HCT116 (cell line): ENCODE measurements around the gene VHLL. TPM values are rescaled to one million over a fixed set of nuclear protein-coding genes. Genes with fewer than 3 reads are reported as not detected.

Source experiments
- ATAC-seq: fragments of 200-7000 bp; cut with Tn5 transposase; 2 replicates; pipeline ENCODE4 v1.9.1; 2020; ENCODE audit warnings: mild to moderate bottlenecking, moderate library complexity
- BruUV-seq: library from RNA; stranded (reverse); fragments of 400-500 nt; replicated peaks from 2 replicates; lab custom pipeline; 2021; lab: Mats Ljungman, UMichigan
- CTCF ChIA-PET: fragments of 300-600 bp; sonication (Branson Sonifier 250); formaldehyde crosslinking; loops from one replicate; lab custom pipeline; 2021; ENCODE audit warnings: antibody characterized with exemption; lab: Charles Lee
- POLR2A ChIA-PET: fragments of 300-600, 350-600 bp; sonication (Branson Sonifier 250); formaldehyde crosslinking; loops from one replicate; lab custom pipeline; 2021; ENCODE audit warnings: antibody characterized with exemption; lab: Charles Lee
- RAD21 ChIA-PET, 2 experiments: fragments of 300-600 bp; sonication (Branson Sonifier 250); formaldehyde crosslinking; loops; one replicate each; lab custom pipeline; 2023; ENCODE audit warnings: low total read pairs in 2 of 2; ENCODE audit not compliant: uncharacterized antibody in 2 of 2, unreplicated experiment in 2 of 2, low non-redundant PET in 1 of 2; lab: Charles Lee
- DNase-seq: peaks from one replicate; pipeline ENCODE4 v3.0.0-alpha.2; 2010; ENCODE audit warnings: low read depth, low spot score
- H2AFZ ChIP-seq: fragments of 200-600 bp; shearing (Covaris generic), sonication (generic); 2 replicates; pipeline ENCODE4 v1.6.1; 2017; ENCODE audit warnings: low read depth, mixed run types, mixed read lengths, antibody characterized with exemption, low read length; ENCODE audit not compliant: poor library complexity, severe bottlenecking
- H3K27ac ChIP-seq: 2 replicates; pipeline ENCODE4 v1.5.1; 2012; ENCODE audit warnings: low read depth, low read length
- H3K27me3 ChIP-seq: fragments of 200-600 bp; sonication (generic); 2 replicates; pipeline ENCODE4 v1.6.1; 2016; ENCODE audit warnings: mixed run types, low read length, mixed read lengths; ENCODE audit not compliant: insufficient read depth
- H3K36me3 ChIP-seq, 2 experiments: fragments of 200-500 bp in 1 of 2; fragments of 200-600 bp in 1 of 2; sonication (Bioruptor generic) in 1 of 2; sonication (generic) in 1 of 2; 2 replicates each; pipeline versions ENCODE4 v1.5.1 to v1.6.1; 2014 to 2016; ENCODE audit warnings: low read length in 2 of 2, inconsistent platforms in 1 of 2, mixed read lengths in 1 of 2, mixed run types in 1 of 2; ENCODE audit not compliant: insufficient read depth in 2 of 2, control insufficient read depth in 1 of 2
- H3K4me1 ChIP-seq, 2 experiments: fragments of 200-600 bp in 1 of 2; sonication (generic) in 1 of 2; 2 replicates each; pipeline versions ENCODE4 v1.5.1 to v1.6.1; 2012 to 2017; ENCODE audit warnings: low read length in 2 of 2, inconsistent platforms in 1 of 2, mild to moderate bottlenecking in 1 of 2, mixed read lengths in 1 of 2, mixed run types in 1 of 2, moderate library complexity in 1 of 2; ENCODE audit not compliant: insufficient read depth in 2 of 2, control insufficient read depth in 1 of 2
- H3K4me2 ChIP-seq: fragments of 200-600 bp; sonication (generic); 2 replicates; pipeline ENCODE4 v1.6.1; 2017; ENCODE audit warnings: mixed run types, low read length, mixed read lengths
- H3K4me3 ChIP-seq, 2 experiments: fragments of 200-600 bp in 1 of 2; sonication (generic) in 1 of 2; replicated peaks in 1 of 2; 2 replicates each; pipeline ENCODE4 v1.5.1; 2011 to 2016; ENCODE audit warnings: low read length in 2 of 2, control low read depth in 1 of 2, low read depth in 1 of 2, mild to moderate bottlenecking in 1 of 2, mixed read lengths in 1 of 2, mixed run types in 1 of 2
- H3K79me2 ChIP-seq: fragments of 200-600 bp; sonication (generic); 2 replicates; pipeline ENCODE4 v1.6.1; 2017; ENCODE audit warnings: mild to moderate bottlenecking, mixed run types, low read length, moderate library complexity, mixed read lengths; ENCODE audit not compliant: insufficient read depth
- H3K9ac ChIP-seq: fragments of 200-600 bp; sonication (generic); 2 replicates; pipeline ENCODE4 v1.6.1; 2016; ENCODE audit warnings: low read length, mixed read lengths
- H3K9me2 ChIP-seq: fragments of 200-600 bp; sonication (generic), shearing (Covaris generic); 2 replicates; pipeline ENCODE4 v1.6.1; 2017; ENCODE audit warnings: mixed run types, mild to moderate bottlenecking, moderate library complexity; ENCODE audit not compliant: insufficient read depth
- H3K9me3 ChIP-seq, 2 experiments: fragments of 200-500 bp in 1 of 2; fragments of 200-600 bp in 1 of 2; sonication (Bioruptor generic) in 1 of 2; sonication (generic) in 1 of 2; 2 replicates each; pipeline ENCODE4 v1.6.1; 2014 to 2017; ENCODE audit warnings: low read length in 2 of 2, mixed read lengths in 2 of 2, inconsistent platforms in 1 of 2, low read depth in 1 of 2, mild to moderate bottlenecking in 1 of 2, mixed run types in 1 of 2, moderate library complexity in 1 of 2; ENCODE audit not compliant: control insufficient read depth in 1 of 2, insufficient read depth in 1 of 2
- H4K20me1 ChIP-seq: fragments of 200-600 bp; sonication (generic), shearing (Covaris generic); 2 replicates; pipeline ENCODE4 v1.6.1; 2017; ENCODE audit warnings: mixed run types, mild to moderate bottlenecking, moderate library complexity; ENCODE audit not compliant: insufficient read depth
- EGR1 ChIP-seq: IDR thresholded peaks from 2 replicates; pipeline ENCODE4 v1.6.1; 2012; ENCODE audit warnings: low read depth
- EZH2 ChIP-seq: fragments of 200-600 bp; sonication (generic); IDR thresholded peaks from 2 replicates; pipeline ENCODE4 v1.6.1; 2017; ENCODE audit warnings: antibody characterized with exemption, mixed run types
- FOSL1 ChIP-seq: IDR thresholded peaks from 2 replicates; pipeline ENCODE4 v1.6.1; 2012; ENCODE audit warnings: low read depth
- JUND ChIP-seq: IDR thresholded peaks from 2 replicates; pipeline ENCODE4 v1.6.1; 2012
- RAD21 ChIP-seq: IDR thresholded peaks from 2 replicates; pipeline ENCODE4 v1.6.1; 2012; ENCODE audit warnings: low read depth, mild to moderate bottlenecking
- SIN3A ChIP-seq: IDR thresholded peaks from 2 replicates; pipeline ENCODE4 v1.6.1; 2012; ENCODE audit warnings: low read depth
- SRF ChIP-seq: IDR thresholded peaks from 2 replicates; pipeline ENCODE4 v1.6.1; 2012; ENCODE audit warnings: low read depth
- TCF7L2 ChIP-seq: IDR thresholded peaks from 2 replicates; pipeline ENCODE4 v1.7.0; 2011; ENCODE audit warnings: borderline replicate concordance, inconsistent platforms; ENCODE audit not compliant: insufficient read depth, insufficient read length; ENCODE audit errors: extremely low read depth
- YY1 ChIP-seq: IDR thresholded peaks from 2 replicates; pipeline ENCODE4 v1.6.1; 2011; ENCODE audit warnings: low read length, low read depth, moderate library complexity, mild to moderate bottlenecking; ENCODE audit not compliant: insufficient replicate concordance; ENCODE audit errors: extremely low read depth
- ZNF274 ChIP-seq: fragments of 200-500 bp; sonication (Bioruptor generic); IDR thresholded peaks from 2 replicates; pipeline ENCODE4 v1.6.1; 2014; ENCODE audit warnings: mild to moderate bottlenecking, low read depth, low read length, inconsistent platforms
- intact Hi-C: fragments of 100-400 bp; cut with micrococcal nuclease; formaldehyde crosslinking; loops from 2 replicates; pipeline ENCODE4 v1.10.0; 2022
- total RNA-seq: library from RNA; stranded (reverse); gene quantifications from one replicate; pipeline ENCODE4 v1.2.1, GENCODE V29; 2021; ENCODE audit not compliant: unreplicated experiment
- TF ChIP-seq, protein P1 (sequence below), 3 experiments: fragments of 200-600 bp in 1 of 3; sonication (generic) in 1 of 3; IDR thresholded peaks in 2 of 3; conservative IDR thresholded peaks in 1 of 3; 2 replicates each; pipeline ENCODE4 v1.5.1; 2012 to 2017; ENCODE audit warnings: low read depth in 2 of 3, low read length in 2 of 3, antibody characterized with exemption in 1 of 3, borderline replicate concordance in 1 of 3, control low read depth in 1 of 3, mild to moderate bottlenecking in 1 of 3, mixed read lengths in 1 of 3, mixed run types in 1 of 3, moderate library complexity in 1 of 3; ENCODE audit not compliant: insufficient read depth in 1 of 3
- TF ChIP-seq, protein P2 (sequence below): IDR thresholded peaks from 2 replicates; pipeline ENCODE4 v1.6.1; 2012
- TF ChIP-seq, protein P3 (sequence below): IDR thresholded peaks from 2 replicates; pipeline ENCODE4 v1.6.1; 2012

VHLL gene
- total RNA-seq, 1 experiment from 2014 or later, result not detected

DNA sequence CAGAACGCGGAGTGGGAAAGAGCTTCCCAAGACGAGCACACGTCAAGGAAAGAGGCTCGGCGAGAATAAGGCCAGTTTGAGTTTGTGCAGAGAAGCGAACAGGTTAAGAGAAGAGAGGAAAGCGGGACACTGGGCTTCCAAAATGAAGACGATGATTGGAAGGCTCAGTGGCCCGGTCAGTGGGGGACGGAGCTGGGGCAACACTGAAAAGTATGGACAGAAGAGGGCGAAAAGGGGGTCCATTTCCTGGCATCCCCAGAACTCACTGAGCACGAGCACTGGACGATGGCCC, 38.7 kb upstream of the VHLL start:
- Histone ChIP-seq H3K9me3 (no peaks in the 10 kb centered on the region), H3K4me2 (peak overlapping the region; percentile 86), H3K9ac (peak overlapping the region; percentile 91), H3K79me2 (peaks cover 52% of the 10 kb centered on the region), H4K20me1 (peaks cover 23% of the 10 kb centered on the region; the same call in 1 of the 2 replicates), H3K4me1 (peaks cover 7 to 22% of the 10 kb centered on the region in 2 experiments), H3K27ac (peak overlapping the region; percentile 78), H3K9me2 (no peaks in the 10 kb centered on the region), H3K36me3 (peaks cover 31 to 35% of the 10 kb centered on the region in 2 experiments), H3K4me3 (peak overlapping the region; percentile 75 to 98), H2AFZ (no peak overlapping the region), H3K27me3 (no peaks in the 10 kb centered on the region)
- ChIA-PET POLR2A (interaction anchor here (0.7 to 1.3 kb wide), 2 partner anchors 16 to 22 kb away, joined by 3 read pairs; no protein-coding TSS in a partner anchor), CTCF (interaction anchor here (0.9 to 1.1 kb wide), 2 partner anchors 15 to 18 kb away, joined by 3 to 4 read pairs; no protein-coding TSS in a partner anchor), RAD21 (no interaction called here)
- no peak for TF ChIP-seq TCF7L2
- peak; percentile 4; the same call in 1 of the 2 replicates for TF ChIP-seq SIN3A
- no peak for TF ChIP-seq SRF
- no peak for TF ChIP-seq ZNF274
- TF ChIP-seq JUND, result no peak
- TF ChIP-seq, protein P1, sequence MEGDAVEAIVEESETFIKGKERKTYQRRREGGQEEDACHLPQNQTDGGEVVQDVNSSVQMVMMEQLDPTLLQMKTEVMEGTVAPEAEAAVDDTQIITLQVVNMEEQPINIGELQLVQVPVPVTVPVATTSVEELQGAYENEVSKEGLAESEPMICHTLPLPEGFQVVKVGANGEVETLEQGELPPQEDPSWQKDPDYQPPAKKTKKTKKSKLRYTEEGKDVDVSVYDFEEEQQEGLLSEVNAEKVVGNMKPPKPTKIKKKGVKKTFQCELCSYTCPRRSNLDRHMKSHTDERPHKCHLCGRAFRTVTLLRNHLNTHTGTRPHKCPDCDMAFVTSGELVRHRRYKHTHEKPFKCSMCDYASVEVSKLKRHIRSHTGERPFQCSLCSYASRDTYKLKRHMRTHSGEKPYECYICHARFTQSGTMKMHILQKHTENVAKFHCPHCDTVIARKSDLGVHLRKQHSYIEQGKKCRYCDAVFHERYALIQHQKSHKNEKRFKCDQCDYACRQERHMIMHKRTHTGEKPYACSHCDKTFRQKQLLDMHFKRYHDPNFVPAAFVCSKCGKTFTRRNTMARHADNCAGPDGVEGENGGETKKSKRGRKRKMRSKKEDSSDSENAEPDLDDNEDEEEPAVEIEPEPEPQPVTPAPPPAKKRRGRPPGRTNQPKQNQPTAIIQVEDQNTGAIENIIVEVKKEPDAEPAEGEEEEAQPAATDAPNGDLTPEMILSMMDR (IDR thresholded peaks at IDR 0.05 in 2 of 3, conservative IDR thresholded peaks at IDR 0.05 in 1 of 3; ENCODE audit: borderline replicate concordance in 1 of 3, insufficient read depth in 1 of 3, low read depth in 2 of 3, low read length in 2 of 3), result 0 out of 6 replicates have a peak, but pooled peaks of 1 of the 3 experiments have one; percentile 9
- TF ChIP-seq, protein P2, sequence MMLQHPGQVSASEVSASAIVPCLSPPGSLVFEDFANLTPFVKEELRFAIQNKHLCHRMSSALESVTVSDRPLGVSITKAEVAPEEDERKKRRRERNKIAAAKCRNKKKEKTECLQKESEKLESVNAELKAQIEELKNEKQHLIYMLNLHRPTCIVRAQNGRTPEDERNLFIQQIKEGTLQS, result no peak
- no peak for TF ChIP-seq FOSL1
- no peak for TF ChIP-seq EZH2
- no peak for TF ChIP-seq EGR1
- TF ChIP-seq, protein P3, sequence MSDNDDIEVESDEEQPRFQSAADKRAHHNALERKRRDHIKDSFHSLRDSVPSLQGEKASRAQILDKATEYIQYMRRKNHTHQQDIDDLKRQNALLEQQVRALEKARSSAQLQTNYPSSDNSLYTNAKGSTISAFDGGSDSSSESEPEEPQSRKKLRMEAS, result no peak
- no peak for TF ChIP-seq YY1
- TF ChIP-seq RAD21, result no peak
- ATAC-seq (no peak), DNase-seq (no peak)
- intact Hi-C loops, result loop anchor here (2.0 kb wide), 2 partner anchors 19 to 55 kb away; partner anchors contain the start of gene SMG5
- no TSS peak for BruUV-seq
